SU-DHL-6 (cell line): ENCODE results near the gene RPL22.

ENCODE experiments used
- EZH2phosphoT487 ChIP-seq: fragments of 200-600 bp; sonication (generic), shearing (Covaris generic); conservative IDR thresholded peaks from 2 replicates; pipeline ENCODE4 v1.6.1; 2018; ENCODE audit warnings: mild to moderate bottlenecking, antibody characterized with exemption, low read length, moderate library complexity, mixed read lengths
- TF ChIP-seq, protein P1 (sequence below): fragments of 200-600 bp; sonication (generic); IDR thresholded peaks from one replicate; pipeline ENCODE4 v1.5.1; 2017; ENCODE audit warnings: antibody characterized with exemption, mild to moderate bottlenecking, low read length, moderate library complexity; ENCODE audit not compliant: insufficient read depth, poor library complexity, severe bottlenecking

DNA sequence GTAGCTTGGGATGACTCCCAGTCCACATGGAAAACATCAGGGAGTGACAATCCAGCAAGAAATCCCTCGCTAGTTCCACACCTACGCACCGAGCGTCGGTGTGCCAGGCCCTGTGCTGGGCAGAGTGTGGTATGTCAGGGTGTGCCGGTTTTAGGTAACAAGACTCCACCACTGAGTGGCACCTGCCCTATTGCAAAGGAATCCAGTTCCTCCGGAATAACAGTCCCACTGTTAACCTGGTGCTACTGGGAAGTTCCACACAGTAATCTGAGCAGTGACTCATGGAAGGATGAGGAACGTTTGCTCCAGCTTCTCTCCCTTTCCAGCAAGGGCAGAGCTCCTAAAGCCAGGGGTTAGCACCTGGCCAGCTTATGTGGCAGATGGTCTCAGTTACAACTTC is 20.8 kb upstream of the RPL22 start:
- TF ChIP-seq, protein P1, sequence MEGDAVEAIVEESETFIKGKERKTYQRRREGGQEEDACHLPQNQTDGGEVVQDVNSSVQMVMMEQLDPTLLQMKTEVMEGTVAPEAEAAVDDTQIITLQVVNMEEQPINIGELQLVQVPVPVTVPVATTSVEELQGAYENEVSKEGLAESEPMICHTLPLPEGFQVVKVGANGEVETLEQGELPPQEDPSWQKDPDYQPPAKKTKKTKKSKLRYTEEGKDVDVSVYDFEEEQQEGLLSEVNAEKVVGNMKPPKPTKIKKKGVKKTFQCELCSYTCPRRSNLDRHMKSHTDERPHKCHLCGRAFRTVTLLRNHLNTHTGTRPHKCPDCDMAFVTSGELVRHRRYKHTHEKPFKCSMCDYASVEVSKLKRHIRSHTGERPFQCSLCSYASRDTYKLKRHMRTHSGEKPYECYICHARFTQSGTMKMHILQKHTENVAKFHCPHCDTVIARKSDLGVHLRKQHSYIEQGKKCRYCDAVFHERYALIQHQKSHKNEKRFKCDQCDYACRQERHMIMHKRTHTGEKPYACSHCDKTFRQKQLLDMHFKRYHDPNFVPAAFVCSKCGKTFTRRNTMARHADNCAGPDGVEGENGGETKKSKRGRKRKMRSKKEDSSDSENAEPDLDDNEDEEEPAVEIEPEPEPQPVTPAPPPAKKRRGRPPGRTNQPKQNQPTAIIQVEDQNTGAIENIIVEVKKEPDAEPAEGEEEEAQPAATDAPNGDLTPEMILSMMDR = no peak
- no peak for TF ChIP-seq EZH2phosphoT487
